ENCODE data around the gene PSKH1. TPM values are rescaled to one million over a fixed set of nuclear protein-coding genes. Genes with fewer than 3 reads are reported as not detected.

Gene PSKH1
- total and polyA plus RNA-seq, 2 donors from 2014 or later: 23.6 to 33.2 TPM

GRCh38 chr16:67942200-67942509 lies 49.1 kb downstream of the PSKH1 start:
- FAIRE-seq: no peak
- Histone ChIP-seq H3K27me3 (ENCODE audit: control insufficient read depth, insufficient read depth, low read length) (no peaks in the 10 kb centered on the region), H3K4me1 (ENCODE audit: control insufficient read depth in 2 of 3, insufficient read depth in 2 of 3, low read depth in 1 of 3, low read length in 3 of 3) (peaks cover 0 to 11% (median 2%) of the 10 kb centered on the region in 3 donors), H3K9me3 (ENCODE audit: control insufficient read depth in 2 of 3, insufficient read depth in 1 of 3, low read length in 3 of 3) (no peaks in the 10 kb centered on the region), H3K36me3 (ENCODE audit: control insufficient read depth in 2 of 3, insufficient read depth in 3 of 3, low read length in 3 of 3) (peaks cover 0 to 29% (median 2%) of the 10 kb centered on the region in 3 donors), H3K27ac (ENCODE audit: low read depth in 2 of 2, low read length in 2 of 2) (no peak overlapping the region), H3K9ac (ENCODE audit: low read length in 3 of 3) (no peak overlapping the region), H3K4me3 (ENCODE audit: low read length in 3 of 3) (no peak overlapping the region)
- TF ChIP-seq, protein P1, sequence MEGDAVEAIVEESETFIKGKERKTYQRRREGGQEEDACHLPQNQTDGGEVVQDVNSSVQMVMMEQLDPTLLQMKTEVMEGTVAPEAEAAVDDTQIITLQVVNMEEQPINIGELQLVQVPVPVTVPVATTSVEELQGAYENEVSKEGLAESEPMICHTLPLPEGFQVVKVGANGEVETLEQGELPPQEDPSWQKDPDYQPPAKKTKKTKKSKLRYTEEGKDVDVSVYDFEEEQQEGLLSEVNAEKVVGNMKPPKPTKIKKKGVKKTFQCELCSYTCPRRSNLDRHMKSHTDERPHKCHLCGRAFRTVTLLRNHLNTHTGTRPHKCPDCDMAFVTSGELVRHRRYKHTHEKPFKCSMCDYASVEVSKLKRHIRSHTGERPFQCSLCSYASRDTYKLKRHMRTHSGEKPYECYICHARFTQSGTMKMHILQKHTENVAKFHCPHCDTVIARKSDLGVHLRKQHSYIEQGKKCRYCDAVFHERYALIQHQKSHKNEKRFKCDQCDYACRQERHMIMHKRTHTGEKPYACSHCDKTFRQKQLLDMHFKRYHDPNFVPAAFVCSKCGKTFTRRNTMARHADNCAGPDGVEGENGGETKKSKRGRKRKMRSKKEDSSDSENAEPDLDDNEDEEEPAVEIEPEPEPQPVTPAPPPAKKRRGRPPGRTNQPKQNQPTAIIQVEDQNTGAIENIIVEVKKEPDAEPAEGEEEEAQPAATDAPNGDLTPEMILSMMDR (IDR thresholded peaks at IDR 0.05; ENCODE audit: borderline replicate concordance, extremely low read depth, insufficient read depth): peak; percentile 49
- intact Hi-C loops (cut with DNase I): no loop called here
- peak in 2 of 5 donors; percentile 39 to 44 for DNase-seq

DNA sequence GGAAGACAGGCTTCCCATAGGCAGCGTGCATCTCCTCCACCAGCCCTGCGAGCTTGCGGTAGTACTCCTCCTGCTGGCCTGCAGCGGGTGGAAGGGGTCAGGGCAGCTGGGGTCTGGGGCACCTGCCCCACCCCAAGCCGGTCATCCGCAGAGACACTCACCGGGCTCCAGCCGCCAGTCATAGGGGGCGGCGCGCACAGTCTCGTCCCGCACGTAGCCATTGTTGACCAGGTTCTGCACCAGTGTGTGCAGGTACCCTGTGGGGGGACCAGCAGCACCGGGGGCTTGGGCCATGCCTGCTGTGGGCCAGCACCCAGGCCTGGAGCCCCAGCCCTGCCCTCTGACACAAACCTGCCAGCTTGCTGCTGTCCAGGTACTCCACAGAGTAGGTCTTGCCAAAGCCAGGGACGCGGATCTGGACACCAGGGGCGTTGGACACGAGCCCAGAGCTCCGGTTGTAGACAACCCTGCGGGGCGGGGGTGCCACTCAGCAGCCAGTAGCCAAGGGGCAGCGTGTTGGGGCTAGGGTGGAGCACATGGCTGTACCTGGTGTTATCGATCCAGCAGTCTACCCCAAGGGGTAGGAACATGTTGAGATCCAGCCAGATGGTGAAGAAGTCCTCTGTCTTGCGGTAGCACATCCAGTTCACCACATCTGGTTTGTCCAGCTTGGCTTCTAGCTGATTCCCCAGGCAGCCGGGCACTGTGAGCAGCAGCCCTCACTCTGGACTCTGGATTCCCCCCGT lies 49.6 kb downstream of the PSKH1 start:
- H3K36me3 ChIP-seq (ENCODE audit: control insufficient read depth in 2 of 3, insufficient read depth in 3 of 3, low read length in 3 of 3): peaks cover 0 to 30% (median 2%) of the 10 kb centered on the region in 3 donors
- no peak overlapping the region for H3K27ac ChIP-seq (ENCODE audit: low read depth in 2 of 2, low read length in 2 of 2)

GRCh38 chr16:67943256-67943618 lies 50.2 kb downstream of the PSKH1 start:
- Histone ChIP-seq H3K36me3 (ENCODE audit: control insufficient read depth in 2 of 3, insufficient read depth in 3 of 3, low read length in 3 of 3) (peaks cover 0 to 35% (median 4%) of the 10 kb centered on the region in 3 donors), H3K4me1 (ENCODE audit: control insufficient read depth in 2 of 3, insufficient read depth in 2 of 3, low read depth in 1 of 3, low read length in 3 of 3) (peaks cover 0 to 9% (median 0%) of the 10 kb centered on the region in 3 donors), H3K9me3 (ENCODE audit: control insufficient read depth in 2 of 3, insufficient read depth in 1 of 3, low read length in 3 of 3) (no peaks in the 10 kb centered on the region), H3K27me3 (ENCODE audit: control insufficient read depth, insufficient read depth, low read length) (no peaks in the 10 kb centered on the region), H3K9ac (ENCODE audit: low read length in 3 of 3) (no peak overlapping the region), H3K27ac (ENCODE audit: low read depth in 2 of 2, low read length in 2 of 2) (no peak overlapping the region), H3K4me3 (ENCODE audit: low read length in 3 of 3) (no peak overlapping the region)
- TF ChIP-seq, protein P1 (IDR thresholded peaks at IDR 0.05; ENCODE audit: borderline replicate concordance, extremely low read depth, insufficient read depth): no peak
- DNase-seq: no peak
- intact Hi-C loops (cut with DNase I): no loop called here
- FAIRE-seq: no peak

More for the DNA sequence above, 49.6 kb downstream of the PSKH1 start:
- Histone ChIP-seq H3K9me3 (ENCODE audit: control insufficient read depth in 2 of 3, insufficient read depth in 1 of 3, low read length in 3 of 3) (no peaks in the 10 kb centered on the region), H3K4me1 (ENCODE audit: control insufficient read depth in 2 of 3, insufficient read depth in 2 of 3, low read depth in 1 of 3, low read length in 3 of 3) (peaks cover 0 to 9% (median 0%) of the 10 kb centered on the region in 3 donors), H3K27me3 (ENCODE audit: control insufficient read depth, insufficient read depth, low read length) (no peaks in the 10 kb centered on the region), H3K4me3 (ENCODE audit: low read length in 3 of 3) (no peak overlapping the region), H3K9ac (ENCODE audit: low read length in 3 of 3) (no peak overlapping the region)
- intact Hi-C loops (cut with DNase I): no loop called here
- FAIRE-seq: no peak
- TF ChIP-seq, protein P1 (IDR thresholded peaks at IDR 0.05; ENCODE audit: borderline replicate concordance, extremely low read depth, insufficient read depth): no peak
- DNase-seq: no peak
